ENCODE measurements around the gene KRT32.

KRT32 gene

GRCh38 chr17:41466988-41467387 lies at the start of gene KRT32:
Gene KRT32, minus strand, starts transcription at chr17:41467386. Its CDS starts 61 bp downstream, at chr17:41467325.
- DNase-seq, result no peak

- no peak for DNase-seq
Observed at GRCh38 chr17:41516830-41517283, 49.7 kb upstream of the KRT32 start.

- no peak for DNase-seq
Observed at GRCh38 chr17:41516147-41516829, 49.1 kb upstream of the KRT32 start.

- no peak for DNase-seq
Observed at GRCh38 chr17:41513168-41513547, 46.0 kb upstream of the KRT32 start.

- DNase-seq, result no peak
Observed at GRCh38 chr17:41512546-41513167, 45.5 kb upstream of the KRT32 start.

- DNase-seq, result no peak
Observed at GRCh38 chr17:41511716-41512115, 44.5 kb upstream of the KRT32 start.

GRCh38 chr17:41511116-41511515 lies 43.9 kb upstream of the KRT32 start:
- no peak for DNase-seq

GRCh38 chr17:41510251-41511065 lies 43.3 kb upstream of the KRT32 start:
- no peak for DNase-seq

GRCh38 chr17:41507315-41507880 lies 40.2 kb upstream of the KRT32 start:
- DNase-seq, result no peak

- no peak for DNase-seq
Observed at GRCh38 chr17:41505809-41506767, 38.9 kb upstream of the KRT32 start.

- no peak for DNase-seq
Observed at GRCh38 chr17:41505007-41505808, 38.0 kb upstream of the KRT32 start, which contains the start of gene KRT13. Gene KRT13, minus strand, starts transcription at chr17:41505612. Its CDS starts 62 bp downstream, at chr17:41505550.

- DNase-seq, result no peak
Observed at GRCh38 chr17:41504246-41504977, 37.2 kb upstream of the KRT32 start.

- DNase-seq, result no peak
Observed at GRCh38 chr17:41503202-41503601, 36.0 kb upstream of the KRT32 start.

GRCh38 chr17:41500131-41500911 lies 33.1 kb upstream of the KRT32 start:
- no peak for DNase-seq

- no peak for DNase-seq
Observed at GRCh38 chr17:41499714-41500113, 32.5 kb upstream of the KRT32 start.

GRCh38 chr17:41498276-41498675 lies 31.1 kb upstream of the KRT32 start:
- no peak for DNase-seq

GRCh38 chr17:41496803-41497484 lies 29.8 kb upstream of the KRT32 start:
- DNase-seq, result no peak

GRCh38 chr17:41494524-41494923 lies 27.3 kb upstream of the KRT32 start:
- no peak for DNase-seq

- DNase-seq, result peak; percentile 44
Observed at GRCh38 chr17:41492771-41493170, 25.6 kb upstream of the KRT32 start.
